Prostate gland (tissue), 2 donors: ENCODE measurements around the gene PRR7.

Experiments
- POLR2A ChIP-seq: fragments of 450-650 bp; IDR thresholded peaks from one replicate; pipeline ENCODE4 v1.6.1; 2016; ENCODE audit warnings: antibody characterized with exemption, mild to moderate bottlenecking
- POLR2AphosphoS5 ChIP-seq: sonication (generic); formaldehyde crosslinking; IDR thresholded peaks from one replicate; pipeline ENCODE4 v1.6.1; 2017; ENCODE audit warnings: antibody characterized with exemption
- TF ChIP-seq, protein P1 (sequence below), 4 experiments: fragments of 200-600 bp in 2 of 4; fragments of 450-650 bp in 2 of 4; sonication (generic) in 2 of 4; IDR thresholded peaks; 1 replicate in 3 of 4; 2 replicates in 1 of 4; pipeline ENCODE4 v1.5.1; 2016 to 2019; ENCODE audit warnings: antibody characterized with exemption in 4 of 4, mild to moderate bottlenecking in 2 of 4, moderate library complexity in 2 of 4

DNA sequence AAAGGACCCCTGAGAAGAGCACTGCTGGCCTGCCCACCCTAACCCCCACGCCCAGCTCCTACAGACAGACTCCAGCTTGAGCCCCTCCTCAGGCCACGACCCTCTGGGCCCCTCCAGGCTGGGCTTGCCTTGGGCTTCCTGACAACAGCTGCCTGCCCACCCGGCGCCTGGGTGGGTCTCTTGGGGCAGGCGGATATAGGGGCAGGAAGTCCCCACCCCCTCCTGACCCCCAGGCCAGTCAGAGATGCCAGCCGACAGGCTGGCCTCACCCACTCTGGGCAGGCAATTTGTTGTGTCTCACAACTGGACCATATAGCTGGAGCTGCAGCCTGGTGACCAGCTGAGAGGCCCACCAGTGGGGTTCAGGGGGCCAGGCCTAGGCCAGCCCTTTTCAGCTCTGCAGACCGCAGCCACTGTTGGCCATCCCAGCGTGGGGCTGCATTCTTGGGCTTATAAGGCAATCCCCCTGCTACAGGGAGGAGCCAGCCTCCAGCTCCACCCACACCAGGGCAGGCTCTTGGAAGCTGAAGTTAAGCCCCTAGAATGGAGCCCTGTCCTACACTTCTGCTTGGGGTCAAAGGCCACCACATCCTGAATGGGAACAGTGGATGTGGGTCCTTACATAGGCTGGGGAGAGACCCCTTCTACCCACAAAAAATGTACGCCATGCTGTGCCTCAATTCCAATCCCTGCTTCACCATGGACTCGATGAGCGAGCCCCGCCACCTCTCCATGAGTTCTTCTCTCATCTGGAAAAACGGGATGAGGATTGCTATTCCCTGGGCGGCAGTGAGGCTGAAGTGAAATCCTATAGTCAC is 48.8 kb downstream of the PRR7 start:
- TF ChIP-seq, protein P1, sequence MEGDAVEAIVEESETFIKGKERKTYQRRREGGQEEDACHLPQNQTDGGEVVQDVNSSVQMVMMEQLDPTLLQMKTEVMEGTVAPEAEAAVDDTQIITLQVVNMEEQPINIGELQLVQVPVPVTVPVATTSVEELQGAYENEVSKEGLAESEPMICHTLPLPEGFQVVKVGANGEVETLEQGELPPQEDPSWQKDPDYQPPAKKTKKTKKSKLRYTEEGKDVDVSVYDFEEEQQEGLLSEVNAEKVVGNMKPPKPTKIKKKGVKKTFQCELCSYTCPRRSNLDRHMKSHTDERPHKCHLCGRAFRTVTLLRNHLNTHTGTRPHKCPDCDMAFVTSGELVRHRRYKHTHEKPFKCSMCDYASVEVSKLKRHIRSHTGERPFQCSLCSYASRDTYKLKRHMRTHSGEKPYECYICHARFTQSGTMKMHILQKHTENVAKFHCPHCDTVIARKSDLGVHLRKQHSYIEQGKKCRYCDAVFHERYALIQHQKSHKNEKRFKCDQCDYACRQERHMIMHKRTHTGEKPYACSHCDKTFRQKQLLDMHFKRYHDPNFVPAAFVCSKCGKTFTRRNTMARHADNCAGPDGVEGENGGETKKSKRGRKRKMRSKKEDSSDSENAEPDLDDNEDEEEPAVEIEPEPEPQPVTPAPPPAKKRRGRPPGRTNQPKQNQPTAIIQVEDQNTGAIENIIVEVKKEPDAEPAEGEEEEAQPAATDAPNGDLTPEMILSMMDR (IDR thresholded peaks at IDR 0.05): no peak
- TF ChIP-seq POLR2AphosphoS5 (peak; percentile 50), POLR2A (no peak)
